ENCODE data around the gene IRAG1. TPM values are rescaled to one million over a fixed set of nuclear protein-coding genes. Genes with fewer than 3 reads are reported as not detected.

The IRAG1 gene
- total RNA-seq, 4 donors from 2014 or later = 2.0 to 10.9 (median 4.0) TPM

- intact Hi-C loops (cut with DNase I; ENCODE audit: low total_unique reads) = no loop called here
- 25 to 54% methylated on average over 2 of the region's 2 CpGs for WGBS, 2 donors
- no peak for DNase-seq (ENCODE audit: low spot score in 2 of 2)
Observed at GRCh38 chr11:10697323-10697620, 3.7 kb upstream of the IRAG1 start.

GRCh38 chr11:10696468-10697322 is 3.1 kb upstream of the IRAG1 start:
- no peak for TF ChIP-seq CTCF (IDR thresholded peaks at IDR 0.05)
- intact Hi-C loops (cut with DNase I; ENCODE audit: low total_unique reads) = no loop called here
- 61% methylated on average over 9 of the region's 9 CpGs for WGBS, 2 donors
- no peak for DNase-seq (ENCODE audit: low spot score in 2 of 2)
- H3K4me3 ChIP-seq (ENCODE audit: low read depth, poor library complexity, severe bottlenecking) = no peak overlapping the region

More at GRCh38 chr11:10697323-10697620, 3.7 kb upstream of the IRAG1 start:
- no peak overlapping the region for H3K4me3 ChIP-seq (ENCODE audit: low read depth, poor library complexity, severe bottlenecking)
- TF ChIP-seq CTCF (IDR thresholded peaks at IDR 0.05) (no peak), POLR2A (IDR thresholded peaks at IDR 0.05) (no peak)

GRCh38 chr11:10695833-10696232 is 2.3 kb upstream of the IRAG1 start:
- no peak overlapping the region for H3K4me3 ChIP-seq (ENCODE audit: low read depth, poor library complexity, severe bottlenecking)
- DNase-seq (ENCODE audit: low spot score in 2 of 2) = no peak
- WGBS, 2 donors = 52 to 66% methylated on average over 3 of the region's 3 CpGs
- TF ChIP-seq POLR2A (IDR thresholded peaks at IDR 0.05) (no peak), CTCF (IDR thresholded peaks at IDR 0.05) (no peak)
- intact Hi-C loops (cut with DNase I; ENCODE audit: low total_unique reads) = no loop called here

GRCh38 chr11:10694486-10695239 is 1.1 kb upstream of the IRAG1 start:
- WGBS, 2 donors = 73 to 81% methylated on average over 4 of the region's 4 CpGs
- intact Hi-C loops (cut with DNase I; ENCODE audit: low total_unique reads) = no loop called here
- TF ChIP-seq CTCF (IDR thresholded peaks at IDR 0.05) = no peak
- TF ChIP-seq POLR2A (IDR thresholded peaks at IDR 0.05) = no peak
- DNase-seq (ENCODE audit: low spot score in 2 of 2) = no peak
- no peak overlapping the region for H3K4me3 ChIP-seq (ENCODE audit: low read depth, poor library complexity, severe bottlenecking)

GRCh38 chr11:10692531-10693115 is 932 bp downstream of the IRAG1 start:
- 75 to 92% methylated on average over 5 to 6 of the region's 7 CpGs for WGBS, 2 donors
- H3K4me3 ChIP-seq (ENCODE audit: low read depth, poor library complexity, severe bottlenecking) = no peak overlapping the region
- intact Hi-C loops (cut with DNase I; ENCODE audit: low total_unique reads) = no loop called here

More at GRCh38 chr11:10692531-10693115, 932 bp downstream of the IRAG1 start:
- no peak for TF ChIP-seq POLR2A (IDR thresholded peaks at IDR 0.05)
- TF ChIP-seq CTCF (IDR thresholded peaks at IDR 0.05) = no peak
- DNase-seq (ENCODE audit: low spot score in 2 of 2) = no peak

All from lower leg skin (tissue), 4 donors.